SK-N-MC (cell line): ENCODE measurements around the gene SMPD3.

Source experiments
- EZH2 ChIP-seq: fragments of 200-600 bp; sonication (generic); IDR thresholded peaks from one replicate; pipeline ENCODE4 v1.6.1; 2017; ENCODE audit warnings: antibody characterized with exemption
- FOXP2 ChIP-seq: optimal IDR thresholded peaks from 2 replicates; pipeline ENCODE3; 2011; ENCODE audit warnings: mild to moderate bottlenecking, moderate library complexity; ENCODE audit not compliant: insufficient read depth; ENCODE audit errors: extremely low read length, control extremely low read depth
- POLR2AphosphoS5 ChIP-seq: IDR thresholded peaks from 2 replicates; pipeline ENCODE4 v1.6.1; 2012; ENCODE audit warnings: mild to moderate bottlenecking, low read depth, low read length, borderline replicate concordance

DNA sequence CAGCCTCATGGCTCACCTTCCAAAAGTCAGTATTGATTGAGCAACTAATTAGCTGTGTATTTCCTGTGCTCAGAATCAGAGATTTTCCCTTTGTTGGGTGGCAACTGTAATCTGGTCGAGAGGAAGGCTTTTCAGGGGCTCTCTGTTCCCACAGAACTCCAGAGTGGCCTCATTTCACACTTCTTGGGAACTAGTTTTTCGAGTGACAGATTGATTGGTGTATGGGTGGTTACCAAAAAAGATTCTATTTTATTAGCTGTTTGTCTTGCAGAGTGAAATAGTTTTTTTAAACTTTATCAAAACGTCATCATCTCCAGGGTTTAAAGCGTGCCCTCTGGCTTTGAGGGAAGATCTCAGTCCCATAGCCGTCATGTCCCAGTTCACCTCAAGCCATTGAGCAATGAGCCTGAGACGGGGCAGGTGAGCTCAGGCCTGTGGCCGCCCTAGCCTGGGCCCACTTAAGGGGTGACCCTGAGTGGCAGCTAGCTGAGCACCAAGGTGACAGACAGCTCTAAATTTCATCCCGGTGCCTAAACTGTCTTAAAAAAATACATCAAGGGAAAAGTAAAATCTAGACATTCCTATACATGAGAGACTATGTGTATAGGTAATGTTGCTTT, 53.0 kb downstream of the SMPD3 start:
- no peak for TF ChIP-seq POLR2AphosphoS5
- TF ChIP-seq EZH2: no peak
- no peak for TF ChIP-seq FOXP2
